Left forelimb (tissue), 1 donor: ENCODE results near the gene U2AF1L4.
"Not testable (repeated sequence)": the region's sequence is repeated elsewhere in the genome, so short reads cannot be mapped to it uniquely, and the experiment has no call there.

Source experiments
- DNase-seq: peaks from one replicate; pipeline ENCODE4 v3.0.0-alpha.2; 2018; ENCODE audit warnings: low spot score

Gene U2AF1L4

GRCh38 chr19:35725216-35725861 lies 19.9 kb downstream of the U2AF1L4 start:
- DNase-seq = no peak

GRCh38 chr19:35724560-35724959 lies 20.7 kb downstream of the U2AF1L4 start:
- no peak for DNase-seq

- DNase-seq = not testable (repeated sequence)
Measured at GRCh38 chr19:35724132-35724531, 21.1 kb downstream of the U2AF1L4 start.

- DNase-seq = no peak
Measured at GRCh38 chr19:35723671-35724070, 21.5 kb downstream of the U2AF1L4 start.

- DNase-seq = no peak
Measured at GRCh38 chr19:35722897-35723296, 22.3 kb downstream of the U2AF1L4 start.

GRCh38 chr19:35722461-35722860 lies 22.8 kb downstream of the U2AF1L4 start:
- DNase-seq = no peak

- DNase-seq = no peak
Measured at GRCh38 chr19:35721374-35721773, 23.8 kb downstream of the U2AF1L4 start.

- no peak for DNase-seq
Measured at GRCh38 chr19:35720648-35721047, 24.6 kb downstream of the U2AF1L4 start.

GRCh38 chr19:35720163-35720524 lies 25.1 kb downstream of the U2AF1L4 start:
- DNase-seq = no peak

- no peak for DNase-seq
Measured at GRCh38 chr19:35719402-35720162, 25.6 kb downstream of the U2AF1L4 start.

GRCh38 chr19:35718345-35719041 lies 26.7 kb downstream of the U2AF1L4 start:
- DNase-seq = no peak

GRCh38 chr19:35717665-35718344 lies 27.4 kb downstream of the U2AF1L4 start, which contains the start of gene KMT2B:
TSS of gene KMT2B (plus strand) at chr19:35718003. CDS start at chr19:35718019, 16 bp downstream.
- peak; percentile 98 for DNase-seq

GRCh38 chr19:35716801-35717664 lies 28.2 kb downstream of the U2AF1L4 start:
- peak; percentile 88 for DNase-seq

- DNase-seq = no peak
Measured at GRCh38 chr19:35715981-35716800, 29.0 kb downstream of the U2AF1L4 start.

- no peak for DNase-seq
Measured at GRCh38 chr19:35715355-35715809, 29.8 kb downstream of the U2AF1L4 start.

- DNase-seq = no peak
Measured at GRCh38 chr19:35714601-35715354, 30.4 kb downstream of the U2AF1L4 start.

- no peak for DNase-seq
Measured at GRCh38 chr19:35713904-35714495, 31.2 kb downstream of the U2AF1L4 start.

- DNase-seq = no peak
Measured at GRCh38 chr19:35713506-35713850, 31.7 kb downstream of the U2AF1L4 start.
